Epithelial cell of prostate (primary cell): Measurements from ENCODE around the gene CYB561A3.

Experiments
- DNase-seq: peaks from one replicate; pipeline ENCODE4 v3.0.0-alpha.2; 2011; ENCODE audit warnings: low read depth, low spot score
- H3K27ac ChIP-seq: fragments of 450-650 bp; 2 replicates; pipeline ENCODE4 v1.5.1; 2017; ENCODE audit warnings: mild to moderate bottlenecking

Gene CYB561A3

DNA sequence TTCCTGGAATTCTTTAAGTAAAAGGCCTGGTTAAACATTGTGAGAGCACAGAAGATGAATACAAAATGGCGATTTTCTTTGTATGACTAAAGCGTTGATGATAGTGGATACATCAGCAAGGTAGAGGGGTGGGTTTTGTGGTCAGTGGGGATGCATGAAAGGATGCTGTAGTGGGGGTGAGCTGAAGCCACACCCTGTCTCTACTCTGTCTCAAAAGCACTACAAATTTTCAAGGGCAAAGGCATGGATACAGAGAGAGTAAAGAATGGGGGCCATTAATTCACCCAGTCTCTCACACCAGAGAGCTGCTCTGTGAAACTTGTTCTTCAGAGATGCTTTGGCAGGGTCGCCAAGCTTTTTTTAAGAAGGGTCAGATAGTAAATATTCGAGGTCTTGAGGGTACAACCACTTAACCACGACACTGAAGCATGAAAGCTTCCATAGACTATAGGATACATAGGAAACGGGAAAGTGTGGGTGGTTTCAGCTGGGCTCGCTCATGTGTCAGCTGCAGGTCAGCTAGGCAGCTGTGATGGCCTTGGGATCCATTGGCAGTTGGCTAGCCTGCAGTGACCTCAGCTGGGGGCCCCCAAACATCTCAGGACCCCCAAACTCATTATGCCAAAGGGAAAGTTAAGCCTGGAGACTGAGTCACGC, 8.8 kb upstream of the CYB561A3 start:
- no peak for DNase-seq
- peak overlapping the region; percentile 84 for H3K27ac ChIP-seq

DNA sequence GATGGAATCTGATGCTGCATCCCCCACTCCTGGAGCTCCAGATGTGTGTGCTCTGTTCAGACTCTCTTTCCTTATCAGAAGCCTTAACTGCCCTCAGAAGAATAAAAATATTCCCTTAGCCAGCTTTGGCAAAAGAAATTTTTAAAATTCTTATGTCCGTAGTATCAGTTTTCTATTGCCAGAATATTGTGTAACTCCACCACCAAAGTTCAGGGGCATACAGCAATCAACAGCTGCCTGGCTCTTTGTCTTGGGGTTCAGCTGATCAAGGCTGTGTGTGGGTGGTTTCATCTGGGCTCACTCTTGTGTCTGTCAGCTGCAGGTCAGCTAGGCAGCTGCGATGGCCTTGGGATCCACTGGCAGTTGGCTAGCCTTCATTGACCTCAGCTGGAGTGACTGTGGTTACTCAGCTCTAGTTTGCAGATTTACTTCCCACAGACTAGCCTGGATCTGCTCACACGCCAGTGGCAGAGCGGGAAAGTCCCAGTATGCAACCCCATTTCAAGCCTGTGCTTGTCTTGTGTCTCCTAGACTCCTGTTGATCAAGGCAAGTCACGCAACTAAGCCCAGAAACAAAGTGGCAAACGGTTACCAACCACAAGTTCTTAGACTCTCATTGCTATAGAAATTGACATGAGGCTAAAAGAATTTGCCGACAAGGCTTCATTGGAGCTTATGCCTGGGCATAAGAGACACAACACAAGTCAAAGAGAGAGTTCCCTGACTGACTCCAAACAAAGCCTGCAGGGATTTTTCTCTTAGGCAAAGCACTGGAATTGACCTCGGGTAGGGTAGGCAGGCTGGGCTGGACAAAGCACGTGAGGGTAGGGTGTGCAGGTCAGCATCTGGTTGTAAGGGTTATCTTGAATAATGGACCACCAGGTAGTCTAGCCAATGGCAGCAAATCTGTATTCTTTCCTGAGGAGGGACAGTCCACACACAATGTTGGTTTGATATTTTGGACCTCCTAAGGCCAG, 8.0 kb upstream of the CYB561A3 start:
- H3K27ac ChIP-seq = peak overlapping the region; percentile 84

DNA sequence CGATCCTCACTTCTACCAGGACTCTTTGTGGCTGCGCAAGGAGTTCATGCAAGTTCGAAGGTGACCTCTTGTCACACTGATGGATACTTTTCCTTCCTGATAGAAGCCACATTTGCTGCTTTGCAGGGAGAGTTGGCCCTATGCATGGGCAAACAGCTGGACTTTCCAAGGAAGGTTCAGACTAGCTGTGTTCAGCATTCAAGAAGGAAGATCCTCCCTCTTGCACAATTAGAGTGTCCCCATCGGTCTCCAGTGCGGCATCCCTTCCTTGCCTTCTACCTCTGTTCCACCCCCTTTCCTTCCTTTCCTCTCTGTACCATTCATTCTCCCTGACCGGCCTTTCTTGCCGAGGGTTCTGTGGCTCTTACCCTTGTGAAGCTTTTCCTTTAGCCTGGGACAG, 7.0 kb upstream of the CYB561A3 start:
- H3K27ac ChIP-seq = peak overlapping the region; percentile 84
- no peak for DNase-seq

More for the DNA sequence above, 8.0 kb upstream of the CYB561A3 start:
- DNase-seq = peak; percentile 100

DNA sequence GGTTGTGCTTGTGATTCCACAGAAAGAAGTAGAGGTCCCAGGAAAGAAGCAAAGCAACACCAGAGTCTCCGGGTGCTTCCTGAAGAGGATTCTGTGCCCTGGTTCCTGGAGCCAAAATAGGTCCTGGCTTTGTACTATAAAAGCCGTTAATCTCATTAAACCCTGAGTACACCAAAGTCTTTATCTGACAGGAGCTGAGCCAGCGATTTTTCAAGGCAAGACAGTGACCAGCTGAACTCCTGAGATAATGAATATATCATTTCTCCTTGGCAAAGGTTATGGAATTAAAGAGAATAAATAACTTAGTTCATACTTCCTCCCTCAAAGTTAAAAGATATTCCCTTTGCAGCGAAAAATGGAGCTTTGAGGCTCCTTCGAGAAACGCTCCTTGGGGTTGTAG, 5.7 kb upstream of the CYB561A3 start:
- no peak for DNase-seq
- no peak overlapping the region for H3K27ac ChIP-seq

DNA sequence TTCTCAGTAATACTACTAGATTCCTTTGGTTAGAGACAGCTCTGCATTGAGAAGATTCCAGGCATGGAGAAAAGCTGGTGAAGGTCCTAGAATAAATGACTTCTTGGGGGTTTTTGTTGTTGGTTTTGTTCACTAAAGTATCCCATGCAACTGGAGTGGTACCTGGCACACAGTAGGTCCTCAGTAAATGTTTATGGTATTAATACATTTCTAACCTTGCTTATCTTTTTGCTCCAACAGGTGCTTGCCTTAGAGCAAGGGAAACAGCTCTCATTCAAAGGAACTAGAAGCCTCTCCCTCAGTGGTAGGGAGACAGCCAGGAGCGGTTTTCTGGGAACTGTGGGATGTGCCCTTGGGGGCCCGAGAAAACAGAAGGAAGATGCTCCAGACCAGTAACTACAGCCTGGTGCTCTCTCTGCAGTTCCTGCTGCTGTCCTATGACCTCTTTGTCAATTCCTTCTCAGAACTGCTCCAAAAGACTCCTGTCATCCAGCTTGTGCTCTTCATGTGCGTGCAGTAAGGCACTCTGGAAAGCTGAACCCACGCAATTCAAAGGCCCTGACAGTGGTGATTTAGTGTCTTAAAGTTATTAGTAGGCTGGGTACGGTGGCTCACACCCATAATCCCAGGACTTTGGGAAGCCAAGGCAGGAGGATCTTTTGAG, 2.5 kb upstream of the CYB561A3 start:
- no peak overlapping the region for H3K27ac ChIP-seq
- no peak for DNase-seq

DNA sequence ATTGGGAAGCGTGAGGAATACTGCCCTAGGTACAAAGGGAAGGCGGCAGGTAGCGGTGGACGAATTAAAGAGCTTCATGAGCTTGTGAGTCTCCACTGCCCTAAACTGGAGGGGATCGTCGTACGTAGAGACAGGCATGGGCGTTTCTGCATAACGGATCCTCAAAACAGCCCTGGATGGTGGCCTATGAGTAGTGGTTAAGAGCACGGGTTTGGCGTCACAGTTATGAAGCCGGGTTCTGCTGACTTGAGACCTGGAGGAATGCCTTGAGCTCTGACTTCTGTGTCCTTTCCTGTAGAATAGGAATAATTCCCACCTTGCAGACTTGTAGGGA, 827 bp upstream of the CYB561A3 start:
- H3K27ac ChIP-seq = peak overlapping the region; percentile 94
- DNase-seq = no peak

DNA sequence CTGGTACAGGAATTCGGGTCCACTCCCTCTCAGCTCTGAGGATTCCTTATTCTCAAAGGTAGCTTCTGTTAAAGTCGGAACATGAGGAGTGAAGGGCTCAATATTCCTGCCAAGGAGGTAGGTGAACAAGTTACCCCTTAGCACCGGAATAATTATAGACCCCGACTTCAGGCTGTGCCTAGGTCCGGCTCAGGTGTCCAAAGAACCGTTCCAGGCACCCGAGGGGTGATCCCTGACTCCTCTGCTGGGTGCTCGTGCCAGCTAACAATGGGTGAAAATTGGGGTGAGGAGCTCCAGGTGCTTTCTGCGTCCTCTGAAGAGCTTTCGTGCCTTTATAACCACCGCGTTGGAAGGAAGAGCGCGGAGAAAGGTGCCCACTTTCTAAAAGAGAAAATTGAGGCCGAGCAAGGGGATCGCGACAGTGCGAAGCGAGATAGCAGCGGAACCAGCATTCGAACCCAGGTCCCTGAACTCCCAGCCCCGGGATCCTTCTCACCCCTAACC, 393 bp downstream of the CYB561A3 start:
- no peak for DNase-seq
- H3K27ac ChIP-seq = peak overlapping the region; percentile 94

DNA sequence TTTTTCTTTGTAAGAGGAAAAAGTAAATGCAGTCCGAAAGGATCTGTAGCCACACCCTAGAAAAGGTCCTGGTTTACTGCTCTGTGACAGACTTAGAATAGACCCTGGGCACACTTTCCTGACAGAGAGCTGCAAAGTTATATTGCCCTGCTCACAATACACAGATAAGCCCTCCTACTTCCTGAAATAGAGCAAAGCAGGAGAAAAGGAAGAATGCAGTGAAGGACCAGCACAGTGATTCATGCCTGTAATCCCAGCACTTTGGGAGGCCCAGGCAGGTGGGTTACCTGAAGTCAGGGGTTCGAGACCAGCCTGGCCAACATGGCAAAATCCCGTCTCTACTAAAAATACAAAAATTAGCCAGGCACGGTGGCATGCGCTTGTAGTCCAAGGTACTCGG, 2.2 kb downstream of the CYB561A3 start:
- H3K27ac ChIP-seq = no peak overlapping the region
- no peak for DNase-seq

DNA sequence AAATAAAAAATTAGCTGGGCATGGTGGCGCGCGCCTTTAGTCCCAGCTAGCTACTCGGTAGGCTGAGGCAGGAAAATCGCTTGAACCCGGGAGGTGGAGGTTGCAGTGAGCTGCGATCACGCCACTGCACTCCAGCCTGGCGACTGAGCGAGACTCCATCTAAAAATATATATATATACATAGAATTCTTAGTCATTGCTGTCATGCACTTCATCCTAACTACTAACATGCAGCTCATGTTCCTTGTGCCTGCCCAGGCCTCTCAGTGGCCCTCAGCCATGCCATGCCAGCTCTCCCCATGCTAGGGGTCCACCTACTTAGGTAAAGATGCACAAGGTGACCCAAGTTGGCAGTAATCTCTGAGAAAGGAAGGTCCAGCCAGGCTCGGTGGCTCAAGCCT, 3.1 kb downstream of the CYB561A3 start:
- DNase-seq = no peak
- H3K27ac ChIP-seq = no peak overlapping the region

DNA sequence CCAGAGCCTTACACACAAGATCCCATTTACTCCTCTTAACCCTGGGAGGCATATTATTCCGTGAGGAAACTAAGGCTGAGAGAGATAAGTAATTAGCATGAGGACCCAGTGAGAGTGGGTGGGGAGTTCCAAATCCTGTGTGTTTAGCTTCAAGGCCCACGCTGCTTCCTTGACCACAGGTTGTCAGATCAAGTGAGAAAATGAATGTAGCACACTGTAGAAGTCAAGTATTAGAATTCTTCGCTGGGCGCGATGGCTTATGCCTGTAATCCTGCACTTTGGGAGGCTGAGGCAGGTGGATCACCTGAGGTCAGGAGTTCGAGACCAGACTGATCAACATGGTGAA, 3.8 kb downstream of the CYB561A3 start:
- DNase-seq = no peak
- H3K27ac ChIP-seq = no peak overlapping the region

DNA sequence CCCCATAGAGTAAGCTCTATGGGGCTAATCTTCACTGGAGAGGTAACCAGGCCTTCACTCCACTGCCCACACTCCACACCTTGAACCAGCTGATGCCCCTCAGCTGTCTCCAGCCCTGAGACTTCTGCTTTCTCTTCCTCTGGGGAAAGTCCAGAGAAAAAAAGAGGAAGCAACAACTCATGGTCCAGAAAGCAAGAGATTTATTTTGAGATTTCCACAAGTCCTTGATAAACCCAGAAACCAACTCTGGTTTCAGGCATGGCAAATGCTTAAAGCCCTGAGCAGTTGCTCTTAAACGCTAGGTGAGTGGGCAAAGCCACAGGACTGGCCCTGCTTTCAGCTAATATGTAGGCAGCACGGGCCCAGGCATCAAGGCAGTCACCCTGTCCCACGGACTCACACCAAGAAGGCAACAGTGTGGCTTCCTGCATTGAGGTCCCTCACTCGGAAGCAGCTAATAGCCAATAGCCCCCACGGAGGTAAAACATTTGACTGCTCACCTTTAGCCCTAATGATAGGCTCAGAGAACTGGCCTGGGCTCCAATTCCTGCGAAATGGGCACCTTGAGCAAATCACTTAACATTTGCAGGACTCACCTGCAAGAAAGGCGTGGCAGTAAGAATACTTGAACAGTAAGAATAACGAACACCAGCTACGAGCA, 4.3 kb downstream of the CYB561A3 start:
- no peak overlapping the region for H3K27ac ChIP-seq
- no peak for DNase-seq

DNA sequence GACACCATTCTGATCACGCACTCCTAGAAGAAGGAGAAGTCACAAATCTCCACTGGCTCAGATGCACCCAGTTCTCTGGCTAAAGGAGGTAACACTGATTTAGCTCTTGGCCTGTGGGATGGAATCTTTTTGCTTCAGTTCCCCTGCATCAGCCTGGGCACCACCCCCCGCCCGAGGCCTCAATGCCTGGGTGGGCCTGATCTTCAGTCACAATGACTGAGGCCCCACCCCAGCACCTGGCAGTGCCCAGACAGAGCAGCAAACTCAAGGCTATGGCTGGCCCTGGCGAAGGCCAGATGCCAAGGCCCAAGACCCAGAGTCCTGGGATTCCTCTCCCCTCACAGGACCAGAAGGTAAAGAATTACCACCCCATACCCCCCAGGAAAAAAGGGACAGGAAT, 5.0 kb downstream of the CYB561A3 start:
- DNase-seq = no peak
- no peak overlapping the region for H3K27ac ChIP-seq

DNA sequence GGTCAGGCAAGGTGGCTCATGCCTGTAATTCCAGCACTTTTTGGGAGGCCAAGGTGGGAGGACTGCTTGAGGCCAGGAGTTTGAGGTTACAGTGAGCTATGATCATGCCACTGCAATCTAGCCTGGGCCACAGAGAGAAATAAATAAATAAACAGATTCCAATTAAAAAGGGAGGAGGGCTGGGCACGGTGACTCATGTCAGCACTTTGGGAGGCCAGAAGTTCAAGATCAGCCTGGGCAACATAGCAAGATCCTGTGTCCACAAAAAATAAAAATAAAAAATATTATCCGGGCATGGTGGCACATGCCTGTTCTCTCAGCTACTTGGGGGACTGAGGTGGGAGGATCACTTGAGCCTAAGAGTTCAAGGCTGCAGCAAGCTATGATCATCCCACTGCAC, 7.5 kb downstream of the CYB561A3 start:
- no peak overlapping the region for H3K27ac ChIP-seq
- no peak for DNase-seq

DNA sequence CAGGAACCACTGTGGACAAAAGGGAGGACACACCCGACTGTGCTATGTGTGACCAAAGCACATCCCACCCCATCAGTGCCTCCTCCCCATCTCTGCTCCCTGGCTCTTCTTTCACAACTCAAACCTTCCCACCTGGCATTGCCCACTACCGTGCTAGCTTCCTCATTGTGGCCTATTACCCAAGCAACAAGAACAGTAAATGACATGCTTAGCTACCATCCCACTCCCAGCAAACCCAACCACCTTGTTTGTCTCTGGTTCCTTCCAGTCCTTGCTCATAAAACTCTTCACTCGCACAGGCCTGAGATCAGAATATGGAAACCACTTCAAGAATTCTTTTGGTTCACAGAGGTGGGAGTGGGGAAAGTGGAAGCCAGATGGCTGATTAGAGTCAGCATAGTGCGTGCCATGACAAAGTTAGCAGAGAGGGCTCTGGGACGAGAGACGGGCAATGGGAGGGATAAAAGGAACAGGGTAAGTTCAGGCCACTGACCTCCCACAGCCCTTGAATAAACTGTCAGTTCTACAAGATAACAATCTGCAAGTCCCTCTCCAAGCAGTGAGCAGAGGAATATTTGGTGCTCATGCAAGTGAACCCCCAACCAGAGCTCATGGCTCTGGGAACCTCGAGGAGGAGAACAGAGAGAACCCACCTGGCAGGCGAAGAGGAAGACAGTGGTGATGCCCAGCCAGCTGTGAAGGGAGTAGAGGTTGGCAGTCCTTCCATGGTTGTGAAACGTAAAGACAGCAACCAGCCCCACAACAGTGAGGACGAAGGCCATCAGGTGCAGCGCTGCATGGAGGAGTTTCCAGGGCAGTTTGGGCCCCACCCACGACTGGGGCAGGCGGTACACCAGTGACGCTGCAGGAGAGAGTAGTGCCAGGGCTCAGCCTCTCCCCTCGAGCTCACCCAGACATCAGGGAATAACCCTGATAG, 8.3 kb downstream of the CYB561A3 start:
- DNase-seq = no peak
- H3K27ac ChIP-seq = no peak overlapping the region

DNA sequence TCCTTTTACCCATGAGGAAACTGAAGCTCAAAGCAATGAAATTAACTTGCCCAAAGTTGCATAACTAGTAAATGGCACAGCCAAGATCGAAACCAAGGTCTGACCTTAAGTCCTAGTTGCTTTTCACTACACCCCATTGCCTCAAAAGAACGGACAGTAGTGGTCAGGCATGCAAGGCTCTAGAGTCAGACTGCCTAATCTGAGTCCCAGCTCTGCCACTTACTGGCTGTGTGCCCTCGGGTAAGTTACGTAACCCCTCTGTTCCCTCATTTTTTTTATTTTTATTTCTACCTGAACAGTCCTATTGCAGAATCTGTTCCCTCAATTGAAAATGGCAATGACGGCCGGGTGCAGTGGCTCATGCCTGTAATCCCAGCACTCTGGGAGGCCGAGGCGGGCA, 9.6 kb downstream of the CYB561A3 start:
- no peak for DNase-seq
- H3K27ac ChIP-seq = no peak overlapping the region

DNA sequence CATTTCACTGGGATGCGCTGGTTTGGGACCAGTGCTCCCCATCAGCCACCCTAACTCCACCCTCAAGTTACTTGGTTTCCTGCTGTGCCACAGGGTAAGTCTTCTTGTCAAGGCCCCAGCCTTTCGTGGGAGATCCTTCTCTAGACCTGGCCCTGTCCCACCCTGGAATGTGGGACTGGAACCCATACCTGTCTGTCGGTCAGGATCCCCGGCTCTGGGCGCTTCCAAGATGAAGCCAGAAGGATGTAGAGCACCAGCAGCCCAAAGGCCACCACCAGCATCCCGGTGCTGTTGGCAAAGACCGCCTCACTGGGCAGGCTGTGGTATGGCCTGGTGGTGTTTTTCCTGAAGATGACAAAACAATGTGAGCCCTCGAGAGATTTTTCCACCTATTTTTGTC, 10.9 kb downstream of the CYB561A3 start:
- no peak overlapping the region for H3K27ac ChIP-seq
- no peak for DNase-seq

DNA sequence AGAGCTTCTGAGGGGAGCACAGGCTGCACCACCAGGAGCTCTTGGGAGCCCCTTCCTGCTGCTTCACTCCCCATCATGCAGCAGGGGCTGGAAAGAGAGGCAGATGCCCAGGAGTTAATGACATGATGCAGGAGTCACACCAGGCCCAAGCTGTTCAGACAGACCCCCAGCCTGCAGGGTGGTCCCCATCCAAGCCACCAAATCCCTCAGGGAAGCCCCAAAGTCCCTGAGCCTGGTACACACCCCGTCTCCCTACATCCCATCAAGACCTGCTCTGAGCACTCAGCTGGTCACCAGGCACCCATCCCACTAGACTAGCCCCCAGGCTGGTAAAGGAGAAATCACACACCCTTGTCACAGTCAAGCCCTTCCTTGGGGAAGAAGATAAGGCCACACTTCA, 11.3 kb downstream of the CYB561A3 start:
- no peak for DNase-seq
- H3K27ac ChIP-seq = no peak overlapping the region

DNA sequence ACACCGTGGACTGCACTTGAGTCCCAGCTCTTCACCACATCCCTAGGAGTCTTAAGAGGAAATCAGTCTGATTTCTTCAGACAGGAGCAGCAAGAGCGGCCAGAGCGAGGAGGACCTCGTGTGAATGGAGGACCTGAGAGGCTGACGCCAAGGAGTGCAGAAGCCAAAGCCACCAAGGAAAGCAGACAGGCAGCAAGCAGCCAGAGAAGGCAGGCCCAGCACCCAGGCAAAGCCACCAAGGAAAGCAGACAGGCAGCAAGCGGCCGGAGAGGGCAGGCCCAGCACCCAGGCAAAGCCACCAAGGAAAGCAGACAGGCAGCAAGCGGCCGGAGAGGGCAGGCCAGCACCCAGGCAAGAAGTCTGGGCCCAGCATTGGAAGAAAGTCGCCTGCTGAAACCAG, 11.8 kb downstream of the CYB561A3 start:
- DNase-seq = no peak
- H3K27ac ChIP-seq = no peak overlapping the region

DNA sequence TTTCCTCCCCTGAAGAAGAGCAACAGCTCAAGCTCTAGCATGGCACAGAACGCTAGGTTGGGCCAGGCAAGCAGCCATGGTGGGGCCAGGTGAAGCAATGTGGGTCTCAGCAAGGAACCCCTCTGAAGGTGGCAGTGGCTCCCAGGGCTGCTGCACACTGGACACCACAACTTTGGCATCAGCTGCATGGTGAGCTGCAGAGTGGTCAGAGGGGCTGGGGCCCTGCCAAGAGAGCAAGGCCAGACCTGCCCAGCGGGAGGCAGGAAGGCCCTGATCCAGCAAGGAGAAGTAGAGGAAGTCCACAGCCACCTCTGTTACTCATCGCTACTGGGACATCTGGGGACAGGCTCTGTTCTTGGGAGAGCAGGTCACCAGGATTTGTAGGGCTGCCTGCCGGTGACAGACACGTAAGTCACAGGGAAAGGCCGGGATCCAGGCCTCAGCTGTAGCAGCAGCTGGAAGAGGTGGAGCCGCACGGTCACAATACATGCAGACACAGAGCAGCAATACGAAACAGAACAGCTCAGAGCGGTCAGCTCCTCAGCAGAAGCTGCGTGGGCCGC, 12.4 kb downstream of the CYB561A3 start:
- no peak for DNase-seq
- H3K27ac ChIP-seq = no peak overlapping the region
